GM18511 (cell line): ENCODE results near the gene TSPAN17.
"Not testable (repeated sequence)": the region's sequence is repeated elsewhere in the genome, so short reads cannot be mapped to it uniquely, and the experiment has no call there.

Source experiments
- ATAC-seq: cut with Tn5 transposase; IDR thresholded peaks from one replicate; pipeline ENCODE4 v1.9.1; 2021; ENCODE audit warnings: mild to moderate bottlenecking, moderate library complexity; ENCODE audit not compliant: unreplicated experiment

Gene TSPAN17

GRCh38 chr5:176677209-176677939 lies 30.1 kb downstream of the TSPAN17 start:
- ATAC-seq = no peak

DNA sequence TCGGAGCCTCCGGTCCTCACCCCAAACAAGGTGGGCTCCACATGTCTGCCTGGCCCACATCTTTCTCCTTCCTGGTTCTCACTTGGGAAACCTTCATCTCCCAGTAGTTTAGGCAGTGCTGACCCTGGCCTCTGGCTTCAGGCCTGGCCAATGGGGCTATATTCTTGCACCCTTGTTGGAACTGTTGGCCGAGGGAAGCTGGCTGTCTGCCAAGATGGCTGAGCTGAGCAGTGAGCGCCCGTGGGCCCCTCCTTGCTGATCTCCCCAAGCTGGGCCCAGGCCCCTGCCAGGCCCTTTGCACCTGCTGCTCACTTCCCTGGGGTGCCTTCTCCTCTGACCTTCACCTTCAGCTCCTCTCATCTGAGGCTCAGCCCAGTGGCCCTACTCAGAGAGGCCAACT lies 31.3 kb downstream of the TSPAN17 start:
- ATAC-seq = no peak

DNA sequence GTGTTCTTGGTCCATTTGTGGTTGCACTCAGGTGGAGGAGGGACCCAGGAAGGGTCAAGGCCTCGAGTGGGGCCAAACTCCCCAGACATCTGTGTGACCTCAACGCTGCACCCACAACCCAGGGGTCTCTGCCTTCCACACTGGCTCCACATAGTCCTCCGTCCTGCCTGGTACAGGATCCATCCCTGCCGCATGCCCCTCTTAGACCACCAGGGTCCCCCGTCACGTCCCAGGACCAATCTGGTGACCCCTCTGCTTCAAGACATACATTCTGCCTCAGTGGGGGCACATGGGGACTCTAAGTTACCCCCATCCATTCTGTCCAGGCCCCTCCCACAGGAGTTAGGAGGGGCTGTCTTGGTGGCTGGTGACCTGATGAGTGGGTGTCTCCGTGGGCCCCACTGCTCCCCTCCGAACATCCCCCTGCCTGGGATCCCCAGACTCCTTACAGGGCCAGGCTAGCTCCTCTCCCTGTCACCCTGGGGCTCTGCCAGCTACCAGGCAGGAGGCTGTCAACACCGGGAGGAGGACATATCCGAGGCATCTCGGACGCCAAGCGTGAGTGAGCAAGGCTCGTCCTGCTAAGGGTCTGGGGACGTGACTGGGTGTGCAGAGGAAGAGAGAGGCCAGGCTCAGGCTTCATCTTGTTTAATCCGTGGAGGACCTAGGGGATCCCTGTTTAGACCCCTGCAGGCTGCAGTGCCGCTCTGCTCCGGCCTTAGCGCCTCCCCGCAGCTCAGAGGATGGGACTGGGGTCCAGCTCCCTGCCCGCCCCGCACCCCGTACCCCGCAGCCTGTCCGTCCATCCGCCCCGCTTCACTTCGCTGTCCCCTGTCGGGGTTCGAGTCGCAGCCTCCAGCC lies 32.3 kb downstream of the TSPAN17 start:
- no peak for ATAC-seq

GRCh38 chr5:176680226-176680563 lies 32.9 kb downstream of the TSPAN17 start:
- ATAC-seq = no peak

DNA sequence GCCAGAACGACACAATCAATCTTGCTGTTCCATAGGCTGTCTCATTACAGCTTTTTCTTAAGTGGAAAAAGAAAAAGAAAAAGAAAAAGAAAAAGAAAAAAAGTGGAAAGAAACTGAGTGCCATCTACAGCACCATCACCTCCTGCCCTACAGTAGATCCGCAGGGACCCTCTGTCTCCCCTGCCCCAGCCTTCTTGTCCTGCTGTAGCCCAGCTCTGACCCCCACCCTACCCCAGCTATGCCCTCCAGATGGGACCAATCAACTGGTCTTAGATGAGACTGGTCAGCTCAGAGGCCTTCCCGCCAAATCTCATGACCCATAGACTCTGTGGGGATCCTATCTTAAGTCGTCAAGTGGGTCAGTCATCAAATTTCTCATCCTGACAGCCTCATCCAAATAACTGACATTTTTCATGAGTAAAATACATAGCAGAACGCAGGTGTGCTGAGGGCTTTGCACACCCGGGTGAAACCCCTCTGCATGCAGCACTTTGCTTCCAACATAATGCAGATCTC lies 34.8 kb downstream of the TSPAN17 start:
- no peak for ATAC-seq

DNA sequence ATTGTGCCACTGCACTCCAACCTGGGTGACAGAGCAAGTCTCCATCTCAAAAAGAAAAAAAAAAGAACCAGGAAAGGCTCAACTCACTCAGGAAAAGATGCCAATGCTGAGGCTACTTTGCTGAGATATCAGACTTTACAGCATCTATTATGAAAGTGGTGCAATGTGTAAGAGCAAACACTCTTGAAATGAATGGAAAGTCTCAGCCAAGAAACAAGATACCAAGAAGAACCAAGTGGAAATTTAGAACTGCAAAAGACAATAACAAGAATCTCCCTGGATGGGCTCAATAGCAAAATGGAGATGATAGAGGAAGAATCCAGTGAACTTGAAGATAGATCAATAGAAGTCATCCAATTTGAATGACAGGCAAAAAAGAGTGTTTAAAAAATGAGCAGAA lies 37.7 kb downstream of the TSPAN17 start:
- no peak for ATAC-seq

DNA sequence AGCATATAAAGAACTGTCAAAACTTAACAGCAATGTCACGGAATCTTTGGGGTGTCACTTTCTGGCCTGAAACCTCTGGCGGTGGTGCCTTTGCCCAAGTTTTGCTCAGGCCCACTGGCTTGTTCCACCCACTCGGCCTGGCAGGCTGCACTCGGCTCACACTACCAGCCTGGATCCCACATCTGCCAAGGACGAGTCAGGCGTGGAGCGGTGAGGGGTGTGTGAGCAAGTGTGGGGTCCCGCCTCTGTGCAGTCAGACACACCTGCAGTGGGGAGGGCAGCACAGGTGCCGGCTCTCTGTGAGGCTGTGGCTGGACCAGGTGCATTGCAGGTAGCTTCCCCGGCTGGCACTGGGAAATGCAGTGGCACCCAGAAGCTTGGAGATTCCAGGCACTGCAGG lies 40.0 kb downstream of the TSPAN17 start:
- no peak for ATAC-seq

- ATAC-seq = no peak
These were observed 40.6 kb downstream of the TSPAN17 start for GRCh38 chr5:176687881-176688280.

- ATAC-seq = no peak
These were observed 43.6 kb downstream of the TSPAN17 start for GRCh38 chr5:176690911-176691310.

DNA sequence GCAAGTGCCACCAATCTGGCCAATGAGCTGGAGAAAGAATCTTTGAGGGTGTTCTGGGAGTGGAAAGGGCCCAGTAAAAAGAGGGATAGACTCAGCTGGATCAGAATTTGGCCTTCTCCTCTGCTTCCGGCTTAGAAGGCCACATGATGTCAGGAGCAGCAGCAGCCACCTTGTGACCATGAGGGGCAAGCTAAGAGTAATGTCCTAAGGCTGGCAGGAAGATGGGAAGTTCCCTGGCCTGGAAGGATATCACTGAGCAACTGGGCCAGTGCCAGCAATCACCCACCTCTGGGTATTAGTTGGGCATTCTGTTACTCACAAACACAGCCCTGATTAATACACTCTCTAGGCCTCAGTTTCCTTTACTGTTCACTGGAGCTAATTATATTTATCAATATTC lies 44.2 kb downstream of the TSPAN17 start:
- no peak for ATAC-seq

DNA sequence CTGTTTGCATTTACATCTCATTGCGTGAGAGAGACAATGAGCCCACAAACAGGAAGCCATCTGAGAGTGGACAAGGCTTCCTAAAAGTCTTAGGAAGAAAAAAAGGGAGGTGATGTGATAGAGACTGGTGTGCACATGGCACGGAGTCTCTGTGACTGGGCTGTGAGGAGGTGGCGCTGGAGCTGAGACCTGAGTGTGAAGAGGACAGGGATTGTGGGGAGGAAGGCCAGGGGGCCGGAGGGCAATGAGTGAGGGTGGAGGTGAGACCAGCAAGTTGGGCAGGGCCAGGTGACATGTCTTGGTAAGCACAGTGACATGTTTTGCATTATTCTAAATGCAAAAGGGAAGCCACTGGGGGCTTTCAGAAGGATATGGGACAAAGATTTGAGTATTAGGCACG lies 45.0 kb downstream of the TSPAN17 start:
- no peak for ATAC-seq

GRCh38 chr5:176692839-176693476 lies 45.7 kb downstream of the TSPAN17 start:
- no peak for ATAC-seq

- ATAC-seq = no peak
These were observed 46.2 kb downstream of the TSPAN17 start for GRCh38 chr5:176693477-176693851.

GRCh38 chr5:176694146-176694545 lies 46.9 kb downstream of the TSPAN17 start:
- ATAC-seq = no peak

- ATAC-seq = no peak
These were observed 47.3 kb downstream of the TSPAN17 start for GRCh38 chr5:176694631-176695030.

DNA sequence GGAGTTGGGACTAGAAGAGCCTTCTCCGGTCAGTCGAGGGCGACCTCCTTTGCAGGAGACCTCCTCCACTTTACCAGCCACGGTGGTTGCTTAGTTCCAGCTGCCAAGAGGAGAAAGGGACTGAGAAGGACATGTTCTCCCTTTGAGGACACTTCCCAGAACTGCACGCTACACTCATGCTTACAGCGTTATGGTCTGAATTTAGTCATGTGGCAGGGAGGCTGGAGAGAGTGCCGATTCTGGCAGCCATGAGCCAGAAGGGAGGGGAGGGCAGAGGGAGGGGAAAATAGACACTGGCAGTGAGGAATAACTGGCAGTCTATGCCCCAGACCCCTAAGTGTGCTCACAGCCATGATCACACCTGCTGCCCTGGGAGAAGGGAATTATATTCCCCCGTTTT lies 47.8 kb downstream of the TSPAN17 start:
- no peak for ATAC-seq

DNA sequence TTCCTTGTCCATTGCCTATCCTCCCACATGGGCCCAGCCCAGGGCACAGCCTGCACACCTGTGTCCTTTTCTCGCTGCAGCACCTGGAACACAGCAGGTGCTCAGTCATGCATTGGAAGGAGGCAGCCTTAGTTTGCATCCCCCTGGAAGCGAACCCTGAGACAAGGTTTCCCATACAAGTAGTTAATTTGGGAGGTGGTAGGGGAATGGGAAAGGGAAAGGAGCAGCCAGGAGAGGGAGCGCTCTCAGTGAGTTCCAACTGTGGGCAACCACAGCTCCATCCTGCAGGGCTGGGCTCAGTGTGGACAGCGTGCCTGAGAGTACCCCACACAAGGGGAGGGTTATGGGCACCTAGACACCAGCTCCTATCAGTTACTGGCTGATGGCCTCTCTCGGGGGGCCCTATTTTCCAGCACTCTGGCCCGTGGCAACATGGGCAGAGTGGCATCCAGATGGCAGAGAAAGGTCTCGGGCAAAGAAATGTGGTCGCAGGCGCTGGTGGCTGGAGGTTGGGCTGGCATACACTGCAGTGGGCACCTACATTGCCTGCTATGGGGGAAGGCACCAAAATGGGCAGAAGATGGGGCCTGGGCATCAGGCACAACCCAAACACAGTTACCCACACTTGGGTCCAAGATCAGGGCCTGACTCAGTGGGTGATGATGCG lies 50.1 kb downstream of the TSPAN17 start:
- ATAC-seq = no peak

- ATAC-seq = no peak
These were observed 50.8 kb downstream of the TSPAN17 start for GRCh38 chr5:176697934-176698538.

- not testable (repeated sequence) for ATAC-seq
These were observed 52.2 kb downstream of the TSPAN17 start for GRCh38 chr5:176699446-176699845.

DNA sequence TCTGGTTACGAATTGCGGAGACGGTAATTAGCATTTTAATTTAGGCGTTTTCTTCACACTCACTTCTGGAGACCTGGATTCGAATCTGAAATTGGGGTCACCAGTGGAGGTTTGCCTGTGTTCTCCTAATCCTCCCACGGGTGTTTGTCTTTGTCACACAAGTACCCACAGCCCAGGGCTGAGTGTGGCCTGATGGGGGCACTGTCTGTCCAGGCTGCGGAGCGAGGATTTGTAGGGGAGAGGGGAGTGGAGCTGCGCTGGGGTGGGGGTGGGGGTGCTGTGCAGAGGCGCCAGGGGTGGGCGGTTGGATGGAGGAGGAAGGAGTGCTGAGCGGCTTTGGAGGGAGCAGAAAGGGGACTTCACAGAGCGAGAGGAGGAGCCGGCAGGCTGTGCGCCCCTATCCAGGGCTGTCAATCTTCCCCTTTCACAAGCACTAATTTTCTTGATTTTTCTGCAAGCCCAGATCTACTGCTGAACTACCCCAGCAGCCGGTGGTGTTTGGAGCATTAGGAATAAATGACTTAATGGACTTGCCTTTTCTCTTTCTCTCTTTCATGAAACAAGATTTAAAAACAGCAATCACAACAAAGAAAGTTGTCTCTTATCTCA lies 53.1 kb downstream of the TSPAN17 start:
- ATAC-seq = no peak
